ENCODE measurements around the gene ACOT7. TPM values are rescaled to one million over a fixed set of nuclear protein-coding genes. Genes with fewer than 3 reads are reported as not detected.

Gene ACOT7
- total and polyA plus RNA-seq, 2 donors (not counting 1 experiment from before 2014, with no cell fraction given): 4.2 to 4.6 TPM

DNA sequence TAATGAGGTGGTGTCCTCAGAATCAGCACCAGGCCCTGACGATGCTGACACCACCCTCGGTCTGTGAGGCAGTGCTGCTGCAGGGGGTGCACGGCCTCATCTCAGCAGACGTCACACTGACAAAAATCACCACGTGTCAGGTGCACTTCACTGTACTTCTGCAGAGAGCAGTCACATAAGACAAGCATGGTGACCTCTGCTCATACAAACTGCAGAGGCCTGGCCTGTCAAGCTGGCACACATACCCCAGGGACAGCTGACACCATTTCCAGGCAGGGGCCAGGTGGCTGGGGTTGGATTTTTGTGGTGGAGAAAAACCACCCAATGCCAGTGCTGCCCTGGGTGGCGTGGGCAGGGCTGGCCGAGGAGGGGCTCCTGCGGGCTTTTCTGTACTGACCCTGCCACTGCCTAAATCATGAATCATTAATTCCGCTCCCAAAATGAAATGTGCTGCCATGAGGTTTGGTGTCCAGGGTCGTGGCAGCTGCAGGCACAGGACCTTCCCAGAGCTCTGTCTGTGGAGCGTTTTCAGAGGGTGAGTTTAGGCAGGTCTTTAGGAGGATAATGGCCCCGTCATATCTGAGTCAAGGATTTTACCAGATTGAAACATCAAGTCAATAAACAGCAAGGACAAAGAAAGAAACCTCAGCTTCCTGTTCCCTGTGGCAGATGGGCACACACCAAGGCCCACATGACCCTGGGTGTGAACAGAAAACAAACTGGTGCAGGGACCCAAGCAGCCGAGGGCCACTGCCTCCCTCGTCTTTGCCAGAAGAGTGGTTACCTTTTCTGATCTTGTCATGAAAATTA lies 99.3 kb downstream of the ACOT7 start:
- H3K79me2 ChIP-seq (ENCODE audit: control insufficient read depth, insufficient read depth, low read length): no peaks in the 10 kb centered on the region
- no peak overlapping the region for H3K9ac ChIP-seq (ENCODE audit: low read length)
- H3K27ac ChIP-seq (ENCODE audit: low read length in 2 of 2): no peak overlapping the region
- H3K36me3 ChIP-seq (replicated peaks in 1 of 2; ENCODE audit: control extremely low read depth in 1 of 2, control insufficient read depth in 1 of 2, extremely low read depth in 1 of 2, insufficient read depth in 2 of 2, low read length in 1 of 2): no peaks in the 10 kb centered on the region
- no peaks in the 10 kb centered on the region for H3K4me1 ChIP-seq (ENCODE audit: control insufficient read depth in 2 of 2, insufficient read depth in 2 of 2, low read length in 2 of 2)
- no peaks in the 10 kb centered on the region for H3K9me3 Mint-ChIP-seq (ENCODE audit: insufficient read depth)
- no peaks in the 10 kb centered on the region for H4K20me1 ChIP-seq (ENCODE audit: control insufficient read depth, insufficient read depth, low read length, poor library complexity, severe bottlenecking)
- no peaks in the 10 kb centered on the region for H3K9me3 ChIP-seq (ENCODE audit: control extremely low read depth in 1 of 3, control insufficient read depth in 2 of 3, insufficient read depth in 1 of 3, low read length in 2 of 3)
- WGBS (ENCODE audit: insufficient coverage): 87% methylated on average over 13 of the region's 14 CpGs
- intact Hi-C loops (cut with micrococcal nuclease): no loop called here
- no peaks in the 10 kb centered on the region for H3K27me3 Mint-ChIP-seq
- ChIA-PET CTCF (no interaction called here), POLR2A (no interaction called here)
- DNase-seq: no peak
- no peak overlapping the region for H3K4me2 ChIP-seq (replicated peaks; ENCODE audit: low read depth, low read length, poor library complexity, severe bottlenecking)
- ATAC-seq (ENCODE audit: low read depth): no peak
- H2AFZ ChIP-seq (ENCODE audit: insufficient read depth, low read depth, low read length, poor library complexity, severe bottlenecking): no peak overlapping the region
- H3K4me3 Mint-ChIP-seq: no peak overlapping the region
- no peaks in the 10 kb centered on the region for H3K4me1 Mint-ChIP-seq
- no peak overlapping the region for H3K4me3 ChIP-seq (ENCODE audit: control extremely low read depth in 1 of 5, extremely low read depth in 1 of 5, insufficient read depth in 1 of 5, low read depth in 2 of 5, low read length in 4 of 5)
- TF ChIP-seq EZH2 (IDR thresholded peaks at IDR 0.05; ENCODE audit: borderline replicate concordance, insufficient read depth, low read depth, low read length, poor library complexity, severe bottlenecking): no peak
- TF ChIP-seq, protein P1, sequence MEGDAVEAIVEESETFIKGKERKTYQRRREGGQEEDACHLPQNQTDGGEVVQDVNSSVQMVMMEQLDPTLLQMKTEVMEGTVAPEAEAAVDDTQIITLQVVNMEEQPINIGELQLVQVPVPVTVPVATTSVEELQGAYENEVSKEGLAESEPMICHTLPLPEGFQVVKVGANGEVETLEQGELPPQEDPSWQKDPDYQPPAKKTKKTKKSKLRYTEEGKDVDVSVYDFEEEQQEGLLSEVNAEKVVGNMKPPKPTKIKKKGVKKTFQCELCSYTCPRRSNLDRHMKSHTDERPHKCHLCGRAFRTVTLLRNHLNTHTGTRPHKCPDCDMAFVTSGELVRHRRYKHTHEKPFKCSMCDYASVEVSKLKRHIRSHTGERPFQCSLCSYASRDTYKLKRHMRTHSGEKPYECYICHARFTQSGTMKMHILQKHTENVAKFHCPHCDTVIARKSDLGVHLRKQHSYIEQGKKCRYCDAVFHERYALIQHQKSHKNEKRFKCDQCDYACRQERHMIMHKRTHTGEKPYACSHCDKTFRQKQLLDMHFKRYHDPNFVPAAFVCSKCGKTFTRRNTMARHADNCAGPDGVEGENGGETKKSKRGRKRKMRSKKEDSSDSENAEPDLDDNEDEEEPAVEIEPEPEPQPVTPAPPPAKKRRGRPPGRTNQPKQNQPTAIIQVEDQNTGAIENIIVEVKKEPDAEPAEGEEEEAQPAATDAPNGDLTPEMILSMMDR (IDR thresholded peaks at IDR 0.05): no peak
- no peaks in the 10 kb centered on the region for H3K27me3 ChIP-seq (replicated peaks in 1 of 4; ENCODE audit: control extremely low read depth in 1 of 4, control insufficient read depth in 3 of 4, insufficient read depth in 4 of 4, low read length in 3 of 4)
- H3K27ac Mint-ChIP-seq: no peak overlapping the region

DNA sequence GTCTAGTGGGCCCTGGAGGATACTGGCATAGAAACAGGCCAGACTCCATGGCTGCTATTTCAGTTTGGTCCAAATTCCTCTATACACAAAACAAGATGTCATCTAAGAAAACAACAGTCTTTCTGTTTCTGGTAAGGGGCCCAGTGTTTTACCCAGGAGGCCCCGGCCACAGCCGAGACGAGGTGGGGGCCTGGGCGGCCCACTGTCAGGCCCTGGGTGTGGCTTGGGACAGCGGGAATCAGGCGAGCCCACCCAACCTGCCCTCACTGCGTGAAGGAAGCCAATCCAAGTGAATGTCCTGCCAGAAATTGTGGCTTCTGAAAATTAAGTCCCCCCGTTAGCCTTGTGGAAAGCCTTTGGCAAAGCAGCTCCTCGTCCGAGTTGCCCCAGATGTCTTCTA lies 101.5 kb downstream of the ACOT7 start:
- H3K79me2 ChIP-seq (ENCODE audit: control insufficient read depth, insufficient read depth, low read length): no peaks in the 10 kb centered on the region
- WGBS (ENCODE audit: insufficient coverage): 97% methylated on average over 10 of the region's 10 CpGs
- H3K9ac ChIP-seq (ENCODE audit: low read length): no peak overlapping the region
- Mint-ChIP-seq H3K27ac (no peak overlapping the region), H3K9me3 (ENCODE audit: insufficient read depth) (no peaks in the 10 kb centered on the region), H3K4me3 (no peak overlapping the region), H3K4me1 (no peaks in the 10 kb centered on the region), H3K27me3 (no peaks in the 10 kb centered on the region)
- ATAC-seq (ENCODE audit: low read depth) (no peak), DNase-seq (no peak)
- ChIA-PET CTCF (no interaction called here), POLR2A (no interaction called here)
- no peaks in the 10 kb centered on the region for H4K20me1 ChIP-seq (ENCODE audit: control insufficient read depth, insufficient read depth, low read length, poor library complexity, severe bottlenecking)
- no peaks in the 10 kb centered on the region for H3K27me3 ChIP-seq (replicated peaks in 1 of 4; ENCODE audit: control extremely low read depth in 1 of 4, control insufficient read depth in 3 of 4, insufficient read depth in 4 of 4, low read length in 3 of 4)
- H3K9me3 ChIP-seq (ENCODE audit: control extremely low read depth in 1 of 3, control insufficient read depth in 2 of 3, insufficient read depth in 1 of 3, low read length in 2 of 3): no peaks in the 10 kb centered on the region
- H3K36me3 ChIP-seq (replicated peaks in 1 of 2; ENCODE audit: control extremely low read depth in 1 of 2, control insufficient read depth in 1 of 2, extremely low read depth in 1 of 2, insufficient read depth in 2 of 2, low read length in 1 of 2): no peaks in the 10 kb centered on the region
- intact Hi-C loops (cut with micrococcal nuclease): no loop called here
- no peak overlapping the region for H3K4me2 ChIP-seq (replicated peaks; ENCODE audit: low read depth, low read length, poor library complexity, severe bottlenecking)
- TF ChIP-seq, protein P1 (IDR thresholded peaks at IDR 0.05): no peak
- no peak for TF ChIP-seq EZH2 (IDR thresholded peaks at IDR 0.05; ENCODE audit: borderline replicate concordance, insufficient read depth, low read depth, low read length, poor library complexity, severe bottlenecking)
- no peak overlapping the region for H3K4me3 ChIP-seq (ENCODE audit: control extremely low read depth in 1 of 5, extremely low read depth in 1 of 5, insufficient read depth in 1 of 5, low read depth in 2 of 5, low read length in 4 of 5)
- no peak overlapping the region for H3K27ac ChIP-seq (ENCODE audit: low read length in 2 of 2)
- no peaks in the 10 kb centered on the region for H3K4me1 ChIP-seq (ENCODE audit: control insufficient read depth in 2 of 2, insufficient read depth in 2 of 2, low read length in 2 of 2)
- H2AFZ ChIP-seq (ENCODE audit: insufficient read depth, low read depth, low read length, poor library complexity, severe bottlenecking): no peak overlapping the region
